C4-2B (cell line): ENCODE data around the gene HTT.

Experiments used
- ZFX ChIP-seq: fragments of 450-650 bp; IDR thresholded peaks from 2 replicates; pipeline ENCODE4 v1.6.1; 2017
- TF ChIP-seq, protein P1 (sequence below): fragments of 450-650 bp; conservative IDR thresholded peaks from 2 replicates; pipeline ENCODE4 v1.5.1; 2017; ENCODE audit warnings: mild to moderate bottlenecking

DNA sequence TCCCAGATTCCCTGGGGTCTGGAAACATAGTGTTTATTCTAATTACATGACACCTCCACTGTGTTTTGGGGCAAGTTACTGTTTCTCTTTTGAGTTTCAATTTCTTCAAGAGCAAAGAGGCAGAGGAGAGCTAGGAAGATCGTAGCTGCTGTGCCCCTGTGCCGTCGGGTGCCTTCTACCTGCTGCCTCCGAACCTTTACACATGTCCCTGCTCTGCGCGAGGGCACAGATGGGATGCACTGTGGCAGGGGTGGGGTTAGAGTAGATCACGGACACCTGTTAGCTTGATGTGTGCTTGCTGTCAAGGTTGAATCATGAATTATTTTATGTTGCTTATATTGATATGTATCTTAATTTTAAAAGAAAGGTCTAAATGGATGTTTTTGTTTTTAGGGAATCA is 103.4 kb downstream of the HTT start:
- TF ChIP-seq, protein P1, sequence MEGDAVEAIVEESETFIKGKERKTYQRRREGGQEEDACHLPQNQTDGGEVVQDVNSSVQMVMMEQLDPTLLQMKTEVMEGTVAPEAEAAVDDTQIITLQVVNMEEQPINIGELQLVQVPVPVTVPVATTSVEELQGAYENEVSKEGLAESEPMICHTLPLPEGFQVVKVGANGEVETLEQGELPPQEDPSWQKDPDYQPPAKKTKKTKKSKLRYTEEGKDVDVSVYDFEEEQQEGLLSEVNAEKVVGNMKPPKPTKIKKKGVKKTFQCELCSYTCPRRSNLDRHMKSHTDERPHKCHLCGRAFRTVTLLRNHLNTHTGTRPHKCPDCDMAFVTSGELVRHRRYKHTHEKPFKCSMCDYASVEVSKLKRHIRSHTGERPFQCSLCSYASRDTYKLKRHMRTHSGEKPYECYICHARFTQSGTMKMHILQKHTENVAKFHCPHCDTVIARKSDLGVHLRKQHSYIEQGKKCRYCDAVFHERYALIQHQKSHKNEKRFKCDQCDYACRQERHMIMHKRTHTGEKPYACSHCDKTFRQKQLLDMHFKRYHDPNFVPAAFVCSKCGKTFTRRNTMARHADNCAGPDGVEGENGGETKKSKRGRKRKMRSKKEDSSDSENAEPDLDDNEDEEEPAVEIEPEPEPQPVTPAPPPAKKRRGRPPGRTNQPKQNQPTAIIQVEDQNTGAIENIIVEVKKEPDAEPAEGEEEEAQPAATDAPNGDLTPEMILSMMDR: no peak
- TF ChIP-seq ZFX: no peak
